K562 (cell line): Measurements from ENCODE around the gene SMG7. TPM values are rescaled to one million over a fixed set of nuclear protein-coding genes. Genes with fewer than 3 reads are reported as not detected.

Source experiments
- C11orf30 ChIP-seq: fragments of 450-650 bp; IDR thresholded peaks from 2 replicates; pipeline ENCODE4 v1.6.1; 2016; ENCODE audit warnings: low read depth, mild to moderate bottlenecking
- CREB1 ChIP-seq, 2 experiments: sonication (generic) in 1 of 2; formaldehyde crosslinking in 1 of 2; IDR thresholded peaks; 2 replicates each; pipeline versions ENCODE4 v1.6.1 to v1.8.0; 2012 to 2022; ENCODE audit warnings: inconsistent platforms in 1 of 2, mild to moderate bottlenecking in 1 of 2, missing genetic modification reagents in 1 of 2, moderate library complexity in 1 of 2
- CXXC5 ChIP-seq: fragments of 250-450 bp; sonication (Bioruptor Pico); IDR thresholded peaks from 2 replicates; pipeline ENCODE4 v1.8.0; 2022; ENCODE audit warnings: inconsistent platforms, mild to moderate bottlenecking, moderate library complexity
- ETV5 ChIP-seq: sonication (generic); formaldehyde crosslinking; IDR thresholded peaks from 2 replicates; pipeline ENCODE4 v1.4.0; 2020; ENCODE audit warnings: low read depth, mild to moderate bottlenecking, missing genetic modification reagents
- L3MBTL2 ChIP-seq: fragments of 450-650 bp; IDR thresholded peaks from 2 replicates; pipeline ENCODE4 v1.6.1; 2016; ENCODE audit warnings: mild to moderate bottlenecking, moderate library complexity
- NCOA2 ChIP-seq, 2 experiments: fragments of 450-650 bp; IDR thresholded peaks; 2 replicates each; pipeline ENCODE4 v1.6.1; 2018; ENCODE audit warnings: mild to moderate bottlenecking in 2 of 2, moderate library complexity in 1 of 2; ENCODE audit not compliant: partially characterized antibody in 2 of 2
- SMAD2 ChIP-seq: fragments of 150-350 bp; IDR thresholded peaks from 2 replicates; pipeline ENCODE4 v1.6.1; 2014; ENCODE audit warnings: low read depth, mild to moderate bottlenecking, low read length
- SMC3 ChIP-seq: conservative IDR thresholded peaks from 2 replicates; pipeline ENCODE4 v1.6.1; 2011; ENCODE audit warnings: low read depth, low read length, improper control_type of control experiment; ENCODE audit not compliant: insufficient read depth
- TCFL5 ChIP-seq: fragments of 250-450 bp; sonication (Bioruptor Pico); conservative IDR thresholded peaks from 2 replicates; pipeline ENCODE4 v1.6.1; 2021; ENCODE audit warnings: mild to moderate bottlenecking, moderate library complexity, matching md5 sums
- ZNF197 ChIP-seq: fragments of 200-800 bp; sonication (Bioruptor generic); IDR thresholded peaks from 2 replicates; pipeline ENCODE4 v1.6.1; 2016; ENCODE audit warnings: low read depth, missing genetic modification characterization, missing compliant biosample characterization
- polyA plus RNA-seq, 8 experiments: library from polyadenylated mRNA; depleted of rRNA in 4 of 8; stranded (reverse) in 5 of 8; unstranded in 3 of 8; fragments of >200 nt; fragmentation: Nextera tagmentation in 2 of 8; fragmentation: Illumina TruSeq in 1 of 8; extraction: Ambion mirVana in 2 of 8; extraction: Trizol in 1 of 8; gene quantifications; 2 replicates each; pipeline versions ENCODE4 v1.2.1 to v1.2.3, GENCODE V29; 2011 to 2014; ENCODE audit warnings: inconsistent platforms in 1 of 8, missing spikeins in 1 of 8
- total RNA-seq, 7 experiments: library from RNA; depleted of rRNA in 6 of 7; stranded (reverse); fragments of >200 nt in 6 of 7; fragmentation: Illumina TruSeq in 2 of 7; extraction: Trizol in 2 of 7; gene quantifications; 2 replicates each; pipeline versions ENCODE4 v1.2.1 to v1.2.3, GENCODE V29; 2011 to 2021; ENCODE audit warnings: low replicate concordance in 1 of 7
- TF ChIP-seq, protein P1 (sequence below), 3 experiments: IDR thresholded peaks in 2 of 3; conservative IDR thresholded peaks in 1 of 3; 2 replicates each; pipeline ENCODE4 v1.5.1; 2011 to 2012; ENCODE audit warnings: low read length in 3 of 3, mild to moderate bottlenecking in 3 of 3, control low read depth in 2 of 3, improper control_type of control experiment in 1 of 3, inconsistent platforms in 1 of 3, low read depth in 1 of 3, mixed read lengths in 1 of 3, moderate library complexity in 1 of 3; ENCODE audit not compliant: insufficient read depth in 2 of 3
- TF ChIP-seq, protein P2 (sequence below): sonication (generic); formaldehyde crosslinking; IDR thresholded peaks from 2 replicates; pipeline ENCODE4 v1.8.0; 2022; ENCODE audit warnings: missing genetic modification reagents, mild to moderate bottlenecking, moderate library complexity, borderline replicate concordance
- TF ChIP-seq, protein P3 (sequence below): sonication (generic); formaldehyde crosslinking; IDR thresholded peaks from 2 replicates; pipeline ENCODE4 v1.8.0; 2023; ENCODE audit warnings: missing genetic modification reagents, mild to moderate bottlenecking, borderline replicate concordance

SMG7 gene
- total and polyA plus RNA-seq, 9 of the 15 experiments (the other 6 are each of a cell fraction or from before 2014, with no cell fraction given): 12.4 to 74.6 (median 29.0) TPM

DNA sequence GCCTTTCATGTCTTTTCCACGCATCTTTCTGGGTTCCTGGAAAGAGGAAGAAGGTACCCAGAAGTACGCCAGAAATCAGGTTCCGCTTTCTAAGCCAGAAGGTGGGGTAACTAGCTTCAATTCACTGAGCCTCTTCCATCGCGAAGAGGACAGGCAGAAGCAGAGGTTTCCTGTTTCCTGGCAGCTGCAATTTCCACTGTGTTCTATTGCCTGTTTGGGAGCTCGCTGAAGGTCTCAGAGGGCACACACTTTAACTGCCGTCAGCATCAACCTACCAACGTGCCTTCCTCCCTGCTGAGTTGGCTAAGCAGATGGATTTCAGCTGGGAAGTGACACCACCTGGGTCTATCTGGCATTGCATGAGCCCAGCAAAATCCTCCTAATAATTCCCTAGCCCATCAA lies 108.0 kb downstream of the SMG7 start (continued):
- no peak for TF ChIP-seq C11orf30
- TF ChIP-seq NCOA2 (IDR thresholded peaks at IDR 0.05; ENCODE audit: partially characterized antibody in 2 of 2): no peak
- no peak for TF ChIP-seq SMAD2
- TF ChIP-seq, protein P1, sequence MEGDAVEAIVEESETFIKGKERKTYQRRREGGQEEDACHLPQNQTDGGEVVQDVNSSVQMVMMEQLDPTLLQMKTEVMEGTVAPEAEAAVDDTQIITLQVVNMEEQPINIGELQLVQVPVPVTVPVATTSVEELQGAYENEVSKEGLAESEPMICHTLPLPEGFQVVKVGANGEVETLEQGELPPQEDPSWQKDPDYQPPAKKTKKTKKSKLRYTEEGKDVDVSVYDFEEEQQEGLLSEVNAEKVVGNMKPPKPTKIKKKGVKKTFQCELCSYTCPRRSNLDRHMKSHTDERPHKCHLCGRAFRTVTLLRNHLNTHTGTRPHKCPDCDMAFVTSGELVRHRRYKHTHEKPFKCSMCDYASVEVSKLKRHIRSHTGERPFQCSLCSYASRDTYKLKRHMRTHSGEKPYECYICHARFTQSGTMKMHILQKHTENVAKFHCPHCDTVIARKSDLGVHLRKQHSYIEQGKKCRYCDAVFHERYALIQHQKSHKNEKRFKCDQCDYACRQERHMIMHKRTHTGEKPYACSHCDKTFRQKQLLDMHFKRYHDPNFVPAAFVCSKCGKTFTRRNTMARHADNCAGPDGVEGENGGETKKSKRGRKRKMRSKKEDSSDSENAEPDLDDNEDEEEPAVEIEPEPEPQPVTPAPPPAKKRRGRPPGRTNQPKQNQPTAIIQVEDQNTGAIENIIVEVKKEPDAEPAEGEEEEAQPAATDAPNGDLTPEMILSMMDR (IDR thresholded peaks at IDR 0.05 in 2 of 3, conservative IDR thresholded peaks at IDR 0.05 in 1 of 3; ENCODE audit: insufficient read depth in 2 of 3, low read depth in 1 of 3, low read length in 3 of 3): peak; percentile 40 to 60 (median 46); a peak in 5 of 6 replicates
- no peak for TF ChIP-seq ETV5 (CRISPR knock-in tag)
- TF ChIP-seq CREB1 (IDR thresholded peaks at IDR 0.05): no peak
- TF ChIP-seq CREB1 (CRISPR knock-in tag; IDR thresholded peaks at IDR 0.05): no peak
- TF ChIP-seq ZNF197 (CRISPR knock-in tag): no peak
- TF ChIP-seq L3MBTL2: peak; percentile 40
- peak; percentile 56 for TF ChIP-seq CXXC5 (CRISPR knock-in tag)
- TF ChIP-seq SMC3: 0 out of 2 replicates have a peak, but pooled peaks have one; percentile 16
- TF ChIP-seq, protein P2, sequence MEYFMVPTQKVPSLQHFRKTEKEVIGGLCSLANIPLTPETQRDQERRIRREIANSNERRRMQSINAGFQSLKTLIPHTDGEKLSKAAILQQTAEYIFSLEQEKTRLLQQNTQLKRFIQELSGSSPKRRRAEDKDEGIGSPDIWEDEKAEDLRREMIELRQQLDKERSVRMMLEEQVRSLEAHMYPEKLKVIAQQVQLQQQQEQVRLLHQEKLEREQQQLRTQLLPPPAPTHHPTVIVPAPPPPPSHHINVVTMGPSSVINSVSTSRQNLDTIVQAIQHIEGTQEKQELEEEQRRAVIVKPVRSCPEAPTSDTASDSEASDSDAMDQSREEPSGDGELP (CRISPR knock-in tag): peak; percentile 79; the same call in 1 of the 2 replicates
- TF ChIP-seq, protein P3, sequence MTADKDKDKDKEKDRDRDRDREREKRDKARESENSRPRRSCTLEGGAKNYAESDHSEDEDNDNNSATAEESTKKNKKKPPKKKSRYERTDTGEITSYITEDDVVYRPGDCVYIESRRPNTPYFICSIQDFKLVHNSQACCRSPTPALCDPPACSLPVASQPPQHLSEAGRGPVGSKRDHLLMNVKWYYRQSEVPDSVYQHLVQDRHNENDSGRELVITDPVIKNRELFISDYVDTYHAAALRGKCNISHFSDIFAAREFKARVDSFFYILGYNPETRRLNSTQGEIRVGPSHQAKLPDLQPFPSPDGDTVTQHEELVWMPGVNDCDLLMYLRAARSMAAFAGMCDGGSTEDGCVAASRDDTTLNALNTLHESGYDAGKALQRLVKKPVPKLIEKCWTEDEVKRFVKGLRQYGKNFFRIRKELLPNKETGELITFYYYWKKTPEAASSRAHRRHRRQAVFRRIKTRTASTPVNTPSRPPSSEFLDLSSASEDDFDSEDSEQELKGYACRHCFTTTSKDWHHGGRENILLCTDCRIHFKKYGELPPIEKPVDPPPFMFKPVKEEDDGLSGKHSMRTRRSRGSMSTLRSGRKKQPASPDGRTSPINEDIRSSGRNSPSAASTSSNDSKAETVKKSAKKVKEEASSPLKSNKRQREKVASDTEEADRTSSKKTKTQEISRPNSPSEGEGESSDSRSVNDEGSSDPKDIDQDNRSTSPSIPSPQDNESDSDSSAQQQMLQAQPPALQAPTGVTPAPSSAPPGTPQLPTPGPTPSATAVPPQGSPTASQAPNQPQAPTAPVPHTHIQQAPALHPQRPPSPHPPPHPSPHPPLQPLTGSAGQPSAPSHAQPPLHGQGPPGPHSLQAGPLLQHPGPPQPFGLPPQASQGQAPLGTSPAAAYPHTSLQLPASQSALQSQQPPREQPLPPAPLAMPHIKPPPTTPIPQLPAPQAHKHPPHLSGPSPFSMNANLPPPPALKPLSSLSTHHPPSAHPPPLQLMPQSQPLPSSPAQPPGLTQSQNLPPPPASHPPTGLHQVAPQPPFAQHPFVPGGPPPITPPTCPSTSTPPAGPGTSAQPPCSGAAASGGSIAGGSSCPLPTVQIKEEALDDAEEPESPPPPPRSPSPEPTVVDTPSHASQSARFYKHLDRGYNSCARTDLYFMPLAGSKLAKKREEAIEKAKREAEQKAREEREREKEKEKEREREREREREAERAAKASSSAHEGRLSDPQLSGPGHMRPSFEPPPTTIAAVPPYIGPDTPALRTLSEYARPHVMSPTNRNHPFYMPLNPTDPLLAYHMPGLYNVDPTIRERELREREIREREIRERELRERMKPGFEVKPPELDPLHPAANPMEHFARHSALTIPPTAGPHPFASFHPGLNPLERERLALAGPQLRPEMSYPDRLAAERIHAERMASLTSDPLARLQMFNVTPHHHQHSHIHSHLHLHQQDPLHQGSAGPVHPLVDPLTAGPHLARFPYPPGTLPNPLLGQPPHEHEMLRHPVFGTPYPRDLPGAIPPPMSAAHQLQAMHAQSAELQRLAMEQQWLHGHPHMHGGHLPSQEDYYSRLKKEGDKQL (CRISPR knock-in tag): no peak
- no peak for TF ChIP-seq TCFL5 (CRISPR knock-in tag)
